ENCODE data around the gene IL11. TPM values are rescaled to one million over a fixed set of nuclear protein-coding genes. Genes with fewer than 3 reads are reported as not detected.
"Not testable (repeated sequence)": the region's sequence is repeated elsewhere in the genome, so short reads cannot be mapped to it uniquely, and the experiment has no call there.

The IL11 gene
- total RNA-seq, 2 experiments from 2014 or later, result 0.09 to 0.18 TPM

GRCh38 chr19:55339105-55339888, 31.0 kb downstream of the IL11 start, which contains the start of gene KMT5C:
KMT5C (plus strand) TSS chr19:55339876; CDS start chr19:55341937, 2,061 bp downstream.
- peaks cover 18% of the 10 kb centered on the region for H3K36me3 Mint-ChIP-seq (ENCODE audit: low read depth)
- H3K4me1 Mint-ChIP-seq, result peaks cover 18% of the 10 kb centered on the region
- H3K27me3 Mint-ChIP-seq, result peaks cover 2% of the 10 kb centered on the region
- ATAC-seq, result peak; percentile 86
- intact Hi-C loops (cut with DNase I, micrococcal nuclease), result loop anchor here (1.0 to 5.0 kb wide), 24 partner anchors 15 to 1149 kb away; partner anchors contain the start of genes HSPBP1 (in 2 of the 2), ISOC2 (in 2 of the 2), PPP6R1 (in 2 of the 2) and RPL28 (in 2 of the 2)
- peak within 1 kb of the TSS; percentile 97 for H3K27ac Mint-ChIP-seq
- ChIA-PET POLR2A (interaction anchor here (0.5 to 1.5 kb wide), 18 partner anchors 10 to 303 kb away, joined by 3 to 17 read pairs (median 4); partner anchors contain the start of genes NAT14, PPP6R1, TMEM238 and UBE2S), CTCF (interaction anchor here (0.7 to 1.8 kb wide), 8 partner anchors 36 to 267 kb away, joined by 3 to 10 read pairs (median 4); partner anchors contain the start of genes PPP1R12C, TMEM238 and ZNF865)
- peak within 1 kb of the TSS; percentile 86 for H3K4me3 Mint-ChIP-seq
- peak; percentile 100 for DNase-seq
- no peaks in the 10 kb centered on the region for H3K9me3 Mint-ChIP-seq (ENCODE audit: low read depth)

GRCh38 chr19:55336101-55336500, 34.2 kb downstream of the IL11 start:
- no peak overlapping the region for H3K27ac Mint-ChIP-seq
- CTCF ChIA-PET, result no interaction called here
- POLR2A ChIA-PET, result no interaction called here
- H3K9me3 Mint-ChIP-seq (ENCODE audit: low read depth), result no peaks in the 10 kb centered on the region
- intact Hi-C loops (cut with DNase I, micrococcal nuclease), result loop anchor here (5.0 kb wide), 3 partner anchors 34 to 306 kb away; partner anchors contain the start of genes C19orf85 (in 1 of the 2), ISOC2 (in 1 of the 2), ZNF580 (in 1 of the 2) and ZNF581 (in 1 of the 2)
- H3K4me1 Mint-ChIP-seq, result peaks cover 14% of the 10 kb centered on the region
- no peak for DNase-seq
- H3K36me3 Mint-ChIP-seq (ENCODE audit: low read depth), result no peaks in the 10 kb centered on the region
- ATAC-seq, result no peak
- H3K4me3 Mint-ChIP-seq, result no peak overlapping the region
- peaks cover 2% of the 10 kb centered on the region for H3K27me3 Mint-ChIP-seq

- H3K9me3 Mint-ChIP-seq (ENCODE audit: low read depth), result no peaks in the 10 kb centered on the region
These were observed 36.4 kb downstream of the IL11 start for GRCh38 chr19:55333870-55334269.

GRCh38 chr19:55329791-55330190, 40.5 kb downstream of the IL11 start:
- H3K27ac Mint-ChIP-seq; DNase-seq; POLR2A ChIA-PET; intact Hi-C loops (cut with DNase I, micrococcal nuclease); H3K27me3 Mint-ChIP-seq; H3K4me3 Mint-ChIP-seq; H3K4me1 Mint-ChIP-seq; H3K36me3 Mint-ChIP-seq (ENCODE audit: low read depth); CTCF ChIA-PET; ATAC-seq; H3K9me3 Mint-ChIP-seq (ENCODE audit: low read depth): not testable (repeated sequence)

More at GRCh38 chr19:55333870-55334269, 36.4 kb downstream of the IL11 start:
- intact Hi-C loops (cut with DNase I, micrococcal nuclease), result no loop called here
- no peak overlapping the region for H3K27ac Mint-ChIP-seq
- peaks cover 2% of the 10 kb centered on the region for H3K27me3 Mint-ChIP-seq
- CTCF ChIA-PET, result interaction anchor here (0.6 kb wide), 1 partner anchor 1143 kb away, joined by 3 read pairs; the partner anchor contains the start of gene TSEN34
- no peak overlapping the region for H3K4me3 Mint-ChIP-seq
- ATAC-seq (no peak), DNase-seq (no peak)
- POLR2A ChIA-PET, result no interaction called here
- H3K36me3 Mint-ChIP-seq (ENCODE audit: low read depth), result no peaks in the 10 kb centered on the region
- peaks cover 6% of the 10 kb centered on the region for H3K4me1 Mint-ChIP-seq

GRCh38 chr19:55328774-55329318, 41.4 kb downstream of the IL11 start:
- H3K36me3 Mint-ChIP-seq (ENCODE audit: low read depth); POLR2A ChIA-PET; H3K4me3 Mint-ChIP-seq; intact Hi-C loops (cut with DNase I, micrococcal nuclease); H3K27me3 Mint-ChIP-seq; ATAC-seq; H3K27ac Mint-ChIP-seq; DNase-seq; H3K4me1 Mint-ChIP-seq; H3K9me3 Mint-ChIP-seq (ENCODE audit: low read depth); CTCF ChIA-PET: not testable (repeated sequence)

GRCh38 chr19:55325172-55325571, 45.1 kb downstream of the IL11 start, which contains the start of gene TMEM150B:
TMEM150B (minus strand) TSS chr19:55325341; CDS start chr19:55321036, 4,305 bp downstream.
- H3K4me1 Mint-ChIP-seq, result no peaks in the 10 kb centered on the region
- H3K27ac Mint-ChIP-seq, result no peak within 1 kb of the TSS
- no peak within 1 kb of the TSS for H3K4me3 Mint-ChIP-seq
- H3K36me3 Mint-ChIP-seq (ENCODE audit: low read depth), result no peaks in the 10 kb centered on the region
- ATAC-seq (no peak), DNase-seq (no peak)
- H3K27me3 Mint-ChIP-seq, result peaks cover 5% of the 10 kb centered on the region
- intact Hi-C loops (cut with DNase I, micrococcal nuclease), result no loop called here
- no peaks in the 10 kb centered on the region for H3K9me3 Mint-ChIP-seq (ENCODE audit: low read depth)
- ChIA-PET POLR2A (no interaction called here), CTCF (no interaction called here)

GRCh38 chr19:55324662-55325061, 45.6 kb downstream of the IL11 start:
- DNase-seq (no peak), ATAC-seq (no peak)
- Mint-ChIP-seq H3K27ac (no peak overlapping the region), H3K4me3 (no peak overlapping the region), H3K4me1 (no peaks in the 10 kb centered on the region), H3K27me3 (peaks cover 5% of the 10 kb centered on the region), H3K9me3 (ENCODE audit: low read depth) (no peaks in the 10 kb centered on the region), H3K36me3 (ENCODE audit: low read depth) (no peaks in the 10 kb centered on the region)
- ChIA-PET CTCF (no interaction called here), POLR2A (no interaction called here)
- intact Hi-C loops (cut with DNase I, micrococcal nuclease), result no loop called here

- Mint-ChIP-seq H3K36me3 (ENCODE audit: low read depth) (no peaks in the 10 kb centered on the region), H3K4me3 (no peak overlapping the region), H3K27ac (no peak overlapping the region), H3K9me3 (ENCODE audit: low read depth) (no peaks in the 10 kb centered on the region), H3K27me3 (peaks cover 5% of the 10 kb centered on the region), H3K4me1 (no peaks in the 10 kb centered on the region)
- DNase-seq, result no peak
- ATAC-seq, result no peak
- CTCF ChIA-PET, result interaction anchor here (0.5 to 1.0 kb wide), 5 partner anchors 51 to 1048 kb away, joined by 3 to 4 read pairs (median 3); no protein-coding TSS in a partner anchor
- intact Hi-C loops (cut with DNase I, micrococcal nuclease), result no loop called here
- POLR2A ChIA-PET, result no interaction called here
These were observed 47.9 kb downstream of the IL11 start for GRCh38 chr19:55322204-55322885.

GRCh38 chr19:55321466-55322137, 48.7 kb downstream of the IL11 start:
- no peak overlapping the region for H3K4me3 Mint-ChIP-seq
- H3K4me1 Mint-ChIP-seq, result no peaks in the 10 kb centered on the region
- no peaks in the 10 kb centered on the region for H3K36me3 Mint-ChIP-seq (ENCODE audit: low read depth)
- no peak for DNase-seq
- ChIA-PET CTCF (interaction anchor here (0.5 to 1.0 kb wide), 3 partner anchors 51 to 116 kb away, joined by 3 read pairs; no protein-coding TSS in a partner anchor), POLR2A (no interaction called here)
- H3K9me3 Mint-ChIP-seq (ENCODE audit: low read depth), result no peaks in the 10 kb centered on the region
- no peak overlapping the region for H3K27ac Mint-ChIP-seq
- peaks cover 5% of the 10 kb centered on the region for H3K27me3 Mint-ChIP-seq
- intact Hi-C loops (cut with DNase I, micrococcal nuclease), result no loop called here
- ATAC-seq, result no peak

- POLR2A ChIA-PET, result no interaction called here
- no peaks in the 10 kb centered on the region for H3K36me3 Mint-ChIP-seq (ENCODE audit: low read depth)
- H3K9me3 Mint-ChIP-seq (ENCODE audit: low read depth), result no peaks in the 10 kb centered on the region
- DNase-seq (no peak), ATAC-seq (no peak)
- no peak overlapping the region for H3K4me3 Mint-ChIP-seq
- intact Hi-C loops (cut with DNase I, micrococcal nuclease), result no loop called here
- no peak overlapping the region for H3K27ac Mint-ChIP-seq
- H3K4me1 Mint-ChIP-seq, result no peaks in the 10 kb centered on the region
- H3K27me3 Mint-ChIP-seq, result peaks cover 5% of the 10 kb centered on the region
- CTCF ChIA-PET, result no interaction called here
These were observed 49.3 kb downstream of the IL11 start for GRCh38 chr19:55320844-55321419.

All from activated CD4-positive, alpha-beta T cell treated with anti-CD3 and anti-CD28 coated beads for 36 hours (primary cell).